Measurements from ENCODE around the gene DLG3.

The DLG3 gene

DNA sequence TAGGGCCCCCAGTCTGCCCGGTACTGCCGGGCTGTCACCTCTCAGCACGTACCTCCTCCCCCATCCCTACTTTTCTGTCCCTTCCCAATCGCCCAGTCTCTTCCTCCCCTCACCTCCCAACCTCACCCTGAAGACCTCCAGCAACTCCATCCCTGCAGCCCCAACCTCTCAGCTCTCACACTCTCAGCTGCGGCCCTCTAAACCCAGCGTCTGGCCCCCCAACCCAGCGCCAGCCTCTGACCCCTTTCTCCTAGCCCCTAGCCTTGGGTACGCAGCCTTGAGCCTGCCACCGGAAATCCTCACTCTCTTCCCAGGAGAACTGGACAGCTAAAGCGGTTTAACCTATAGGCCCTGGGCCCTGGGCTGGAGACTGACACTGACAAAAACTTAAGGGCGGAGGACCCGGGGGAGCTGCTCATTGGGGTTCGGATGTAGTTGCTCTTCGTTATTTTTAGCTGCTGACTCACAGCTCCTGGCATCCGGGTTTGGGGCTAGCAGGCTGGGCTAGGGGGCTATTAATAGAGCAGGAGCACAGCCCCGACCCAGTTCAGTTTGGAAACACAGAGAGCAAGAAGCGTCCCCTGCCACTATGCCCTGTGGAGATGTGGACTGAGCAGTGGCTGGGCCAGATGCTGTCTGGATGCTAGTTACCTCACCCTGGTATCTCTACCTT is 9.6 kb upstream of the DLG3 start:
- intact Hi-C loops (cut with DNase I) = no loop called here

GRCh38 chrX:70436343-70436742 is 8.3 kb upstream of the DLG3 start:
- DNase-seq = peak in 10 of 42 donors; percentile 2 to 48 (median 28)
- intact Hi-C loops (cut with DNase I) = no loop called here

More for the DNA sequence above, 9.6 kb upstream of the DLG3 start:
- peak in 3 of 42 donors; percentile 2 to 43 (median 35) for DNase-seq

DNA sequence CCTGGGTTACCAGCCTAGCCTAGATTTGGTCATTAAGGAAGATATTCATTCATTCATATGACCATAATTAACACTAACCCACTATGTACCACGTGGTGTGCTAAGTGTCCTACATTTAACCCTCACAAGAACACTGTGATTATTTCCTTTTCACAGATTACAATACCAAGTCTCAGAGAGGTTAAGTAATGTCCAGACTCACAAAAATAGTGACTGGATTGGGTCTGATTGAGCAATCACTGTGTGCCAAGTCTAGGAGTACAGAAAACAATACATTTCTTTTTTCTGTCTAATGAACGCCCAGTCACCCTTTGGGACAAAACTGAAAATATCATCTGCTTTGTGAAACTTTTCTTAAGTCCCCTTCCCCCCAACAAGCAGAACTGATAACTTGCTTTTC is 7.6 kb upstream of the DLG3 start:
- intact Hi-C loops (cut with DNase I) = no loop called here
- no peak for DNase-seq

- DNase-seq = no peak
- intact Hi-C loops (cut with DNase I) = no loop called here
These were observed 6.5 kb upstream of the DLG3 start for GRCh38 chrX:70437921-70438665.

GRCh38 chrX:70439016-70439415 is 5.6 kb upstream of the DLG3 start:
- no peak for DNase-seq
- intact Hi-C loops (cut with DNase I) = no loop called here

- intact Hi-C loops (cut with DNase I) = loop anchor here (10.0 kb wide), 1 partner anchor 307 kb away; the partner anchor contains the start of gene IGBP1
- no peak for DNase-seq
These were observed 2.4 kb upstream of the DLG3 start for GRCh38 chrX:70442224-70442623.

DNA sequence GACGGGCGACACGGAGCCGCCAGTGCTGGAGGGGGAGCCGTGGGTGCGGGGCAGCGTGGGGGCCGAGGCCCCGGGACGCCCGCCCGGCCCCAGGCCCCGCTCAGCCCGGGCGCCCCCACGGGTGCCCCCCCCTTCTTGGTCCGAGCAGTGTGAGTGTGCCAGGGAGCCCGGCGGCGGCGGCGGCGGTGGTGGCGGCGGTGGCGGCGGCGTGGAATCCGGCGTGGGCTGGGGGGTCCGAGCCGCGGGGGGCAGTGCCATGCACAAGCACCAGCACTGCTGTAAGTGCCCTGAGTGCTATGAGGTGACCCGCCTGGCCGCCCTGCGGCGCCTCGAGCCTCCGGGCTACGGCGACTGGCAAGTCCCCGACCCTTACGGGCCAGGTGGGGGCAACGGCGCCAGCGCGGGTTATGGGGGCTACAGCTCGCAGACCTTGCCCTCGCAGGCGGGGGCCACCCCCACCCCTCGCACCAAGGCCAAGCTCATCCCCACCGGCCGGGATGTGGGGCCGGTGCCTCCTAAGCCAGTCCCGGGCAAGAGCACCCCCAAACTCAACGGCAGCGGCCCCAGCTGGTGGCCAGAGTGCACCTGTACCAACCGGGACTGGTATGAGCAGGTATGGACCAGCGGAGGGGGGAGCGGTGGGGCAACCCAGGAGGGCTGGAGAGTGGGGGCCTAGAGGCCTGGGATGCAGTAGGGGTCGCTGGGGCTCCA is 466 bp downstream of the DLG3 start:
- DNase-seq = peak in 1 of 42 donors; percentile 13
- intact Hi-C loops (cut with DNase I) = loop anchor here (10.0 kb wide), 1 partner anchor 310 kb away; the partner anchor contains the start of gene IGBP1

GRCh38 chrX:70445951-70446350 is 1.3 kb downstream of the DLG3 start:
- intact Hi-C loops (cut with DNase I) = loop anchor here (10.0 kb wide), 1 partner anchor 311 kb away; the partner anchor contains the start of gene IGBP1
- peak in 2 of 42 donors; percentile 42 to 48 for DNase-seq

DNA sequence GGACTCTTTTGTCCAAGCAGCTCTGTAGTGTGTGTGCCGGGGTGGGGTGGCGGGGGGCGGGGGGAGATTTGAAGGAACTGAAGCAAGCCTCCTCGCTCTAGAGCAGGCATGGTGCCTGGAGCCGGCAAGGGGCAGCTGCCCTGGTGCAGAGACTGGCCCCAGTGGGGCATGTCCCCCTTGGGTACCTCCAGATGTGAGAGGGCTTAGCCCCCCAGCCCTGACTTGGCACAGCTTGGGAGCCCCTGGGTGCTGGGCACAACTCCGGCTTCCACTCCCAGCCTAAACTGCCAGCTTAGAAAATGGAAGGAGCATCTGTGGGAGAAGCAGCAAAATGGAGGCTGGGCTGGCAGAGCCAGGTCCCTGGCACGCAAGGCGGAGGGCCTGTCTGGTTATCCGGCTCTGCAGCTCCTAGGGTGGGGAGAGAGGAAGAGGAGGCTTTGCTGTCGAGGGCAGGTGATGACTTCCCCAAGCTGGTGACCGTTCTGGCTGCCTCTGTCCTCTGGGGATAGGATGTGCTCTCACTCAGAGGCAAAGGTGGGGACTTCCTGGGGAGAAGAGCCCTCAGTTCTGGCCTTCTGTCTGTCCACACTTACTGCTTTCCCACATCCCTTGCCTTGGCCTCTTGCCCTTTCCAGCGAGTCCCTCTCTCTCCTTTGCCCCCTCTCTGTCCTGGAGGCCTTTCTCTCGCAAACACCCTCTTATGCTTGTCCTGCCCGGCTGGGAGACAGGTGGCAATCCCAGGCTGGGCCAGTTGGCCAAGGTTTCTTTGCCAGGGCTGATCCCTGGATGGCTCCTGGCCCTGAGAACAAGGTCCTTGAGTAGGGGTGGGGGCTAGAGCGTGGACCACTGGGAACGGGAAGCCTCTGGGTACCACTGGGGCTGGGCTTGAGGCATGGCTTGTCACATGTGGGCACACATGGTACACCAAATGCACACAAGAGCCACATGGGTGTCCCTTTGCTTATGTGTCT is 2.0 kb downstream of the DLG3 start:
- intact Hi-C loops (cut with DNase I) = loop anchor here (10.0 kb wide), 1 partner anchor 312 kb away; the partner anchor contains the start of gene IGBP1
- peak in 1 of 42 donors; percentile 16 for DNase-seq

- intact Hi-C loops (cut with DNase I) = loop anchor here (10.0 kb wide), 1 partner anchor 315 kb away; the partner anchor contains the start of gene IGBP1
- no peak for DNase-seq
These were observed 4.9 kb downstream of the DLG3 start for GRCh38 chrX:70449457-70449966.

DNA sequence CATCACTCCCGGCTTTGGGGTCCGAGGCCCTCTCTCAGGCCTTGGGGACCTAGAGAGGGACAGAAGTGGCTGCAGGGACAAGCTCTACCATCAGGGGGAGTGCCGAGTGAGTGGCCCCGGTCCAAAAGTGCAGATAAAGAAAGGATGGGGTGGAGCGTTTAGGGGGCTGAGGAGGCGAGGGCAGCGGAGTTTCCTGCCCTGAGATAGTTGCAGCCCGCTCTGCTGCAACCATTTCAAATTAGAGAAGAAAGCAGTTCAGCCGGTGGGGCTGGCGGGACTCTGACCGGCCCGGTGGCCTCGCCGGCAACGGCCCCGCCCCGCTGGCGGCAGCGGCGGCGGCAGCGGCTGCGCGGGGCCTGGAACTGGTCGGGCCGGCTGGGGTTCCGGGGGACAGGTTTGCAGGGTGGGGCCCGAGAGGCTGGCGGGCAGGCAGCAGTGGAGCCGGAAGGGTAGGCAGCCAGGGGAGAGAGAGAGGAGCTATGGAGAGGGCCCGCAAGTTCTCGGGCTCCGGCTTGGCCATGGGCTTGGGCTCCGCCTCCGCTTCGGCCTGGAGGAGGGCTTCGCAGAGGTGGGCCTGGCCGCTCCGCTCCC is 7.6 kb downstream of the DLG3 start:
- peak in 30 of 42 donors; percentile 17 to 78 (median 50) for DNase-seq
- intact Hi-C loops (cut with DNase I) = no loop called here

DNA sequence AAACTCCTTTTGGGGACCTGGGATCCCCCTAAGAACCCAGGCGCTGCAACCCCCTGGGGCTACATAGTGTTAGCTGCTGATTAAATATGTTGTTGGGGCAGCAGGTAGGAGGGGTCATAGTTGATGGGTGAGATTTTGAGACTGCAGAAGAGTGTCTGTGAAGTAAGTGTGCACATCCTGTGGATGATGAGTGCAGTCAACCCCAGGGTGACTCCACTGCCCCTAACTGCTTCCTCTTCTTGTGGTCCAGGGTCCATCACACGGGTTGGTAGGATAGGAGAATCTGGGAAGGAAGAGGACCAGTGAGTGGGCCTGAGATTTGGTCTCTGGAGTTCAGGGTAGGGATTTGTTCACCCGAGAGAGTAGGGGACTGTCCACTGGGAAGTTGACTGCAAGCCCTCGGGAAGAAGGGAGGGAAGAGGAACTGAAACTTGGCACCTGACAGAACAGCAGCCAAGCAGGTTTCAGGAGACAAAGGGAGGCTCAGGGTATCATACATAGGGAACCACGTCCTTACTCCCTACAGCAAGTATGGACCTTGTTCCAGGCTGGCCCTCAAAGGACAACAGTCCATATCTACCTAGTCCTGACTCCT is 8.5 kb downstream of the DLG3 start:
- no peak for DNase-seq
- intact Hi-C loops (cut with DNase I) = no loop called here

DNA sequence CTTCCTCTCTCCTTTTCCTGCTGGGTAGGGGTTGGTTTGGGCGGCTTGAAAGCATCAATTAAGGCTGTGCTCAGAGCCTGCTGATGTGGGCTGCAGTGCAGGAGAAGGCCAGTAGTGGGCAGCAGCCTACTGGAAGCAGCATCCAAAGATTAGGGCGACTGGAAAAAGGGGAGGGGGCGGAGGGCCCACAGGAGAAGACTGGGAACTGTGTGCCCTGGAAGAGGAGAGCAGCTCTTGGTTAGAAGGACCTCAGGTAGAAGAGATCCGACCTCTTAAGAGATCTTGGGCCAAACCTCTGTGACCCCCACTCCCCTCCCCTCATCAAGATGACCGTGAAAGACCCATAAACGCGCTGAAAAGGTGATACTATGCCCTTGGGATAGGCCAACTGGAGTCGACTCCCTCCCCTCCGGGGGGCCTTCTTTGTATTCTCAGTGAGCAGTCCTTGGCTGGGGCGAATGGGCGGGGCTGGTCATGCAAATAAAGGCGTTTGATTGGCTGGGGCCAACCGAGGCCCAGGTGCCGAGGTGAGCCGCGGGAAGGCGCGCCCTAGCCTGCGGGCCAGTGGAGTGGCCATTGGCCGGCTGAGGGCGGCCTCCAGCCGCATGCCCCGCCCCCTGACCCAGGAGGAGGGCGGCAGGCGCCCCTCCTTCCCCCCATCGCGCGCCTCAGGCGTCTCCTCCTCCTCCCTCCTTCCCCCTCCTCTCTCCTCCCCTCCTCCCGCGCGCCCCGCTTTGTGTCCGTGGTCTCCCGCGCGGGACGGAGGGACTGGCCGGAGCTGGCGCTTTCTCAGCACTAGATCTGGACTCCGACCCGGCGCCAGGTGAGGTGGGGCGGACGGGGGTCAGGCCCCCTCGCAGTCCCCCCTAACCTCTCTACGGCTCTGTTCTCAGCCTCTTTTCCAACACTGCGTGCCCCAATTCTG is 10.1 kb downstream of the DLG3 start:
- DNase-seq = peak in 34 of 42 donors; percentile 21 to 73 (median 52)
- intact Hi-C loops (cut with DNase I) = no loop called here

- no peak for DNase-seq
- intact Hi-C loops (cut with DNase I) = no loop called here
These were observed 10.9 kb downstream of the DLG3 start for GRCh38 chrX:70455366-70456202.

- no peak for DNase-seq
- intact Hi-C loops (cut with DNase I) = no loop called here
These were observed 11.6 kb downstream of the DLG3 start for GRCh38 chrX:70456256-70456655.

DNA sequence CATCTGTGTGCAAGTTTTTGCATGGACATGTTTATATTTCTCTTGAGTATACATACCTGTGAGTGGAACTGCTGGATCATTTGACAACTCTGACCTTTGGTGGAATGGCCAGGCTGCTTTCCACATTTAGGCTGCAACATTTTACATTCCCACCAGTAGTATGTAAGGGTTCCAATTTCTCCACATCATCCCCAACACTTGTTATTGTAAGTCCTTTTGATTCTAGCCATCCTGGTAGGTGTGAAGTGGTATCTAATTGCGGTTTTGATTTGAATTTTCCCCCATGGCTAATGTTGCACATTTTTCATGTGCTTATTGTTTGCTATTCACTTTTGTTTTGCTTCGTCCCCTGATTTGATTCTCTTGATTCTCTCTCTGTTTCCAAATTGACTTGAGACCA is 16.4 kb downstream of the DLG3 start:
- DNase-seq = no peak
- intact Hi-C loops (cut with DNase I) = no loop called here
